Measurements from ENCODE around the gene ABCC1.

- TF ChIP-seq POLR2A (IDR thresholded peaks at IDR 0.05; ENCODE audit: low read length) (no peak), GATA1 (IDR thresholded peaks at IDR 0.05; ENCODE audit: low read depth, low read length) (no peak)
Measured at GRCh38 chr16:16107839-16108238, 158.4 kb downstream of the ABCC1 start.
